RWPE1 (cell line): Measurements from ENCODE around the gene CFTR.

Experiments
- CTCF ChIA-PET: fragments of 350-600 bp; sonication (Branson Sonifier 250); formaldehyde crosslinking; extraction: SDS; loops from one replicate; lab custom pipeline; 2021; lab: Yijun Ruan, JAX
- POLR2A ChIA-PET: fragments of 400-600 bp; formaldehyde crosslinking; extraction: SDS; loops from one replicate; lab custom pipeline; 2020; ENCODE audit warnings: antibody characterized with exemption; ENCODE audit not compliant: low non-redundant PET; lab: Yijun Ruan, JAX
- DNase-seq: peaks from one replicate; pipeline ENCODE4 v3.0.0; 2012; ENCODE audit warnings: low spot score
- H3K27ac ChIP-seq: fragments of 450-650 bp; 2 replicates; pipeline ENCODE4 v1.5.1; 2017
- CTCF ChIP-seq: fragments of 450-650 bp; conservative IDR thresholded peaks from 2 replicates; pipeline ENCODE4 v1.5.1; 2017; ENCODE audit warnings: low read depth, mild to moderate bottlenecking

Gene CFTR

DNA sequence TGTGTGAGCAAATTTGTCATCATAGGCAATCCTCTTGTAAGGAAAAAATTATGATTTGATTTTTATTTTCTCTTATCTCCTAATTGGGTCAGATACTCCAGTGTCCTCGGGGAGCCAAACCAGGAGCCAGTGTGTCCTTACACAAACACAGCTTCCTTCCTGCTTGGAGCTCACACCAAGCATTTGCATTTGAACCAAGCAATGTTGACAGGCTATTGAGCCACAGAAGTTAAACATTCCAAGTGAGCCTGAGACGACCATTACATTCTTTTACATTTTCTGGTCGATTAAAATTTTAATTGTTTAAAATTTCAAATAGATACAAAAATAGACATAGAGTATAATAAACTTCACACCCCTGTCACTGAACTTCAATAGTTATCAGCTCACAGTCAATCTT, 194.8 kb downstream of the CFTR start:
- no peak for TF ChIP-seq CTCF
- ChIA-PET CTCF (no interaction called here), POLR2A (no interaction called here)
- no peak for DNase-seq
- no peak overlapping the region for H3K27ac ChIP-seq

DNA sequence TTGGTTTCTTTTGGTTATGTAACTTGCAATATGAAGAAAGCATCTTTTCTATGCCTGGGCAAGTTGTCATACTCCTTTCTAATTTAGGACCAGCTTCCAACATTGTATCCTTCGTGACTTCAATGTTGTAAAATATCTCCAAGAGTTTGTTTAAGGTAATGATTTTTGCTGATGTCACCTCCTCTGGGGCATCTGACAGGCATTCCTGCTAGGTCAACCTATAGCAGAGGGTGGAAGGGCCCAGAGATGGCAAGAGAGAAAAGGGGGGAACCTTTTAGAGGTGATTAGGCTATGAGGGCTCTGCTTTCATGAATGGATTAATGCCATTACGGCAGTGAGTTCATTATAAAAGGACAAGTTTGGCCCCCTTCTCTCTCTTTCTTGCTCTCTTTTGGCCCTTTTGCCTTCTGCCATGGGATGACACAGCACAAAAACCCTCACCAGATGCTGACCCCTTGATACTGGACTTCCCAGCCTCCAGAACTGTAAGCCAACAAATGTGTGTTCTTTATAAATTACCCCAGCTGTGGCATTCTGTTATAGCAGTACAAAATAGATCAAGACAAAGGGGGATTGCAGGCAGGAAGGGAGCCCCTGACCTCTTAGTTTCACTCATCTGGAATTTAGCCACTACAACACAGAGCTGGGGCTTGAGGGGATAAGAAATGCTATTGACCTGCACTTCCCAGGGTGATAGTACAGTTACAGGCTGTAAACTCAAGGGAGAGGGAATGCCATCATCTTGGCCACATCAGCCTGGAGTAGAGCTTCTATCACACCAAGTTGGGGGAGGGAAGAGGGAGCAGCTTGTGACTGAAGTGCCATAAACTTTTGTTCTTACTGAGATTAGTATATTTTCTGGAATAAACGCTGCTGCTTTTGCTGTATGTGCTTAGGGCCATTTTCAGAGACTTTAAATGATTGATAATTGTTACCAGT, 195.9 kb downstream of the CFTR start:
- CTCF ChIA-PET: interaction anchor here (0.6 kb wide), 1 partner anchor 45 kb away, joined by 3 read pairs; no protein-coding TSS in a partner anchor
- POLR2A ChIA-PET: no interaction called here
- DNase-seq: no peak
- no peak for TF ChIP-seq CTCF
- no peak overlapping the region for H3K27ac ChIP-seq

DNA sequence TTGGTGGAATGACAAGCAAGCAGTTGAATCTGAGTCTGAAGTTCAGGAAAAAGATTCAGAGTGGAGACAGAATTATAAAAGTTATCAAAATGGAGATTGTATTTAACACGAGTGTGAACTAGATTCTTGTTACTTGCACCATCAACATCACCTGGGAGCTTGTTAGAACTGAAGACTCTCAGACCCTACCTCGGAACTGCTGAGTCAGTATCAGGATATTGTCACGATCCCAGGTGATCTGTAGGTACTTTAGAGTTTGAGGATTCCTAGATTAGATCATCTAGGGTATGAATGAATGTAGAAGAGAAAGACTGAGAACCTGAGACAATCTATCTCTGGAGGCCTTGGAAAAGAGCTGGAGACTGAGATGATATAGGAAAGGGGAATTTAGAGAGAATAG, 199.3 kb downstream of the CFTR start:
- no peak for DNase-seq
- POLR2A ChIA-PET: no interaction called here
- no peak overlapping the region for H3K27ac ChIP-seq
- no peak for TF ChIP-seq CTCF
- CTCF ChIA-PET: no interaction called here

GRCh38 chr7:117682681-117683385, 203.0 kb downstream of the CFTR start:
- CTCF ChIA-PET: no interaction called here
- POLR2A ChIA-PET: no interaction called here
- no peak for DNase-seq
- TF ChIP-seq CTCF: no peak
- no peak overlapping the region for H3K27ac ChIP-seq

- POLR2A ChIA-PET: no interaction called here
- TF ChIP-seq CTCF: no peak
- H3K27ac ChIP-seq: no peak overlapping the region
- DNase-seq: no peak
- CTCF ChIA-PET: no interaction called here
These were observed 203.8 kb downstream of the CFTR start for GRCh38 chr7:117683430-117684175.

GRCh38 chr7:117685795-117686194, 206.0 kb downstream of the CFTR start:
- H3K27ac ChIP-seq: no peak overlapping the region
- ChIA-PET CTCF (interaction anchor here (0.7 to 0.9 kb wide), 2 partner anchors 12 to 16 kb away, joined by 3 to 4 read pairs; no protein-coding TSS in a partner anchor), POLR2A (interaction anchor here (0.7 kb wide), 1 partner anchor 494 kb away, joined by 3 read pairs; no protein-coding TSS in a partner anchor)
- TF ChIP-seq CTCF: no peak
- DNase-seq: no peak
